HG03139 (cell line): Measurements from ENCODE around the gene PEX10.

Experiments
- ATAC-seq: cut with Tn5 transposase; IDR thresholded peaks from one replicate; pipeline ENCODE4 v1.9.1; 2021; ENCODE audit not compliant: unreplicated experiment

The PEX10 gene

DNA sequence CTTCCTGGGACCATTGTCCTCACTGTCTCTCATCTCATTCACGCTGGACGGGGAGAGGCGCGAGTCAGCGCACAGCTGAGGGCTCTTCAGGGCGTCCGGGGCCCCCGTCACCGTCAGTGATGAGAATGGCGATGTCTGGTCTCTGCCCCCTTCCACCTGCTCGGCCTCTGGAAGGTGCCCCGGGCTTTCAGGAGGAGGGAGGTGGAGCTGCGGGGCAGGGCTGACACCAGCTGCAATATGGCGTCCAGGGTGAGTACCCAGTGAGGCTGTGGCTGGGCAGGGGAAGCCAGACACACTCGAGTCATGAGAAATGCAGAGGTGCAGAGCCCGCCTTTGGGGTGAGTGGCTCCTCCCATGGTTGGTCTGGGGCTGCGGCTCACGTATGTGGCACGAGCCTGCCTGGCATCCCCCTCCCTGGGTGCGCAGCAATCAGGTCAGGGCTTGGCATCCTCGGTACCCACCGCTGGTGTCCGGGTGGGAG is 36.1 kb downstream of the PEX10 start:
- ATAC-seq, result no peak

- ATAC-seq, result no peak
These were observed 36.5 kb downstream of the PEX10 start for GRCh38 chr1:2375923-2376260.

DNA sequence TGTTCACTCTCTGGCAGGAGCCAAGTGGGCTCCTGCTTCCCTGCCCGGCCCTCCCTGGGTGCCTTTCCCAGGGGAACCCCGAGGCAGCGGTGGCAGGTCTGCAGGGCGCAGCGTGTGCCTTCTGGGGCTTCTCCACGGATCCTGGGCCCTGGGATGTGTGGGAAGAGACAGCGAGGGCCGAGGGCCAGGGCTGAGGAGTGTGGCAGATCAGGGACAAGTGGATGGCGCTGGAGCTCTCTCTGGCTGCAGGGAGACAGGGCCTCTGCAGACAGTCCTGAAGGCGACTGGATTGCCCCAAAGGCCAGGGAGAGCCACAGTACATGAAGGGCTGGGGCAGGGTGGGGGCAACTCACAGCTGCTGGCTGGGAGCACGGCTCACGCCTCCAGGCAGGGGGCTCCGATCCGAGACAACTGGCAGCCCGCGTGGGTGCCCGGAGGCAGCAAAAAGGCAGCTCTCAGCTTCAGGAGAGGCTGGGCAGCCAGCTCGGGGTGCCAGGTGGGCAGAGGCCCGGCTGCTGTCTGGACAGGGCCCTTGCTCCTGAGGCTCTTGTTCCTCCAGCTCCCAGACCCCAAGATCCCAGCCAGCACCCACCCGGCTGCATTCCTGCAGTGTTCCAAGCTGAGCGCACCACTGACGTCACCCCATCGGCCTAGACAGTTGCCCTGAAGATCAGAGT is 37.0 kb downstream of the PEX10 start:
- no peak for ATAC-seq

- no peak for ATAC-seq
These were observed 37.9 kb downstream of the PEX10 start for GRCh38 chr1:2374252-2375155.

DNA sequence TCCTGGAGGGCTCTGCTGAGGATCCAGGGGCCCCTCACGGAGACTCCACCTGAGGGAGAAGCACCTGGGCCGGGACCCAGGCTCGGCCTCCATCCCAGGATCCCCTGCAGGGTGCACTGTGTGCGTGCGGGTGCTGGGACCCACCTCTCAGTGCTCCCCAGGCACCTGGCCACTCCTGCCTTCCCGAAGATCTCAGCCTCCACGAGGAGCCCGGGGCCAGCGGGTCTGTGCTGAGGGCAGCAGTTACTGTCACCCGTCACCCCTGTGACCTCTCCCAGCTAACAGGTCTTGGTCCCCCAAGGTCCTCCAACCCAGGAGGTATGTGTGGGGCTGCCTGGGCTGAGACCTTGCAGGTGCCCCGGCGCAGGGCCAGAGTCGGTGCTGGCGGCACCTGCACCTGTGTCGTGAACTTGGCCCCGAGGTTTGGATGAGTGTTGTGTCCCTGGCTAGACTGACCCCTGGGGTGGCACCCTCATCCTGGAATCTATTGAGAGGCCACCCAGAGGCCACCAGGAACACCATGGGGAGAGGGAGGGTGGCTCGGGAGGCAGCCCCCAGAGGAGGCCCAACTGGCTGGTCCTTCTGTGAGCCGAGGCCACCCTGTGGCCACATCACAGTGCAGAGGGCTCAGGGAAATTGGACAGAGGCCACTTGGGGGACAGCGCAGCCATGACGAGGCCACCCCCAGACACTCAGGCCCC is 38.7 kb downstream of the PEX10 start:
- no peak for ATAC-seq

- no peak for ATAC-seq
These were observed 39.5 kb downstream of the PEX10 start for GRCh38 chr1:2372551-2373490.

GRCh38 chr1:2368053-2368744 is 44.2 kb downstream of the PEX10 start:
- no peak for ATAC-seq

- no peak for ATAC-seq
These were observed 48.4 kb downstream of the PEX10 start for GRCh38 chr1:2363847-2364513.

- ATAC-seq, result no peak
These were observed 51.6 kb downstream of the PEX10 start for GRCh38 chr1:2360588-2361364.

- no peak for ATAC-seq
These were observed 53.4 kb downstream of the PEX10 start for GRCh38 chr1:2358651-2359640.

- no peak for ATAC-seq
These were observed 54.3 kb downstream of the PEX10 start for GRCh38 chr1:2358072-2358471.

DNA sequence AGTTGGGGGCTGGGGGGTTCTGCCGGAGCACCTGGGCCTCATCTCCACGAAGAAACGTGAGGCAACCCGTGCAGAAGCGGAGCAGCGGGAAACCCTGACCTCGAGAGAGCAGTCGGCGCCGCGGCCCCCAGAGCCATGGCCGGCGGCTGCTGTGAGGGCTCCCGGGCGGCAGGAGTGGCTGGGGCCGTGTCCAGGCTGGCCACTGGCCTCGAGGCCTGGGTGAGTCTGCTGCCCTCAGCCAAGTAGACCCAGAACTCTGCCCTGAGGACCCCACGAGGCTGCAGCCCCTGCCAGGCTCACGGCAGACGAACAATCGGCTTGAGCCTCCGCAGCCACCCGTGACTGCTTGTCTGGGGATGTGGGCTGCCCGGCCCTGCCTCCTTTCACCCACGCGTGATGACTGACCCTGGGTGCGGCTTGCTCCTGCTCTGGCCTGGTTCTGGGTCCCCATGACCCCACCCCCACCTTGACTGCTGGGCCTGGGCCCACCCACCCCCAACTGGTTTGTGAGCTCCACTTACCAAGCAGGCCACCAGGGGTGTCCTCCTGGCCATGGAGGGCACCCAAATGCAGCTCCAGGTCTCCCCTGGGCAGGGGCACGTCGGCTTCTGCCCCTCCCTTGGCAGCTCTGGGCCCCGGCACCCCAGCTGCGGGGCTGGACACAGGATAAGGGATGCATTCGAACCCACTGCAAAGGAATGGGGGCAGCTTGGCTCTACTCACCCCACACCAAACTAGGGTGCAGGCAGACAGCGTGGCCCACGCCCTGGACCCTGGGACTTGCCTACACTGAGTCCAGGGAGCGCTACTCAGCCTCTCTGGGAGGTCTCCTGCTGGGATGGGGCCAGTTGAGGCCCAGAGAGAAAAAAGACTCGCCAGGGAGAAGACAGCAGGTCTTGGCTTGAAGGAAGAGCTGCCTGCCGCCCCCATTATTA is 55.2 kb downstream of the PEX10 start:
- ATAC-seq, result no peak

DNA sequence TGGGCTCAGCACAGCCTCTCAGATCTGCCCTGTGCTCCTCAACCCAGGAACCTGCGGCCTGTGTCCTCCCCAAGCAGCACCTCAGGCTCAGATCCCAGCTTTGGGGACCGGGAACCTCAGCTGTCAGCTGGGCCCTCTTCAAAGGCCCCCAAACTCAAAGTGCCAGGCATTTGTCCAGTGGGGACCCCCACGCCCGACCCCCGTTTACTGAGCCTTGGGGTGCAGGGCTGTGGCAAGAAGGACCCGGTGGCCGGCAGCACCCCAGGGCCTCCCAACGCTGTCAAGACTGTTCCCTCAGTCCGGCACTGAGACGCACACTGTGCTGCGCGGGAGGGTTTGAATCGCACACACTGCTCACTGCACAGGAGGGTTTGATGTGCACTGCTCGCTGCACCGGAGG is 56.0 kb downstream of the PEX10 start:
- ATAC-seq, result no peak

DNA sequence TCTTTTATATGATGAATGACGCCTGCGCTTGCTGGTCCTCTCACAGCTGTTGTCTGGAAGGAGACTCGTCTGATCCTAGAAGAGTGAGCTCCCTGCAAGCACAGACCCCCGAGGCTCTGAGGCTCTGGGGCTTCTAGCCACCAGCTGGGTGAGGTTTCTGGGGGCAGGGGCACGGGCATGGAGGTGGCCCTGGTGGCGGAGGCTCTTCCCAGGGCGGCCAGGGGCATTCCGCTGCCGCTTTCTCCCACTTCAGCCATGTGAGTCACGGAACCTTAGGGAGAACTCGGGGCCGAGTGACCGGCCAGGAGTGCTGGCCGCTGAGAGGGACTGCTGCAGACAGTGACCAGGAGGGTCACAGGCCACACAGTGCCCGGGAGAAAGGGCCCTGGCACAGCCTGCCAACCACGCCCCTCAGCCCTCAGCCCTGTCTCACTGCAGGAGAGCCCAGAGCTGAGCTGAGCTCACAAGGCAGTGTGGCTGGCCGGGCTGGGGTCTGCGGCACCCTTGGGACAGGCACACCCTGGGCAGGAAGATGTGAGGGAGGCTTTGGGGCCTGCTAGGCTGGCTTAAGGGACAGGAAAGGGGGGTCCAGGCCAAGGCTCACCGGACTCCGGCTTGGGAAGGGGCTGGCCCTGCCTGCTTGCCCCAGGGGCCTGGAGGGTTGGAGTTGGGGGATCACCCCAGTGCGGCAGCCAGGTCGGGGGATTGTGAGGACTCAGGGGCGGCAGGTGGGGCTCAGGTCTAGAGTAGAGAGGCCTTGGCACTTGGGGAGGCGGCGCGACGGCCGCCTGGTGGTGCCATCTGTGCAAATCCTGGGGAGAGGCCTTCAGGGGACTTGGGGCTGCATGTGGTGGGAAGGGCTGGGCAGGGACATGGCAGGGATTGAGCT is 56.7 kb downstream of the PEX10 start:
- no peak for ATAC-seq
